Common myeloid progenitor, CD34-positive (primary cell): Measurements from ENCODE around the gene MACROD2.

Experiments
- CTCF ChIA-PET: fragments of 350-600 bp; sonication (Branson Sonifier 250); formaldehyde crosslinking; loops from one replicate; lab custom pipeline; 2021; ENCODE audit warnings: antibody characterized with exemption; lab: Charles Lee
- POLR2A ChIA-PET: fragments of 350-600 bp; sonication (Branson Sonifier 250); formaldehyde crosslinking; loops from one replicate; lab custom pipeline; 2021; ENCODE audit warnings: antibody characterized with exemption; lab: Charles Lee
- DNase-seq, 3 donors: peaks; one replicate each; pipeline versions ENCODE4 v3.0.0 to v3.0.0-alpha.2; 2013
- H3K27ac ChIP-seq, 2 experiments: 1 replicate in 1 of 2; 2 replicates in 1 of 2; pipeline ENCODE4 v1.7.0; 2013; ENCODE audit warnings: inconsistent platforms in 2 of 2, low read length in 2 of 2, mild to moderate bottlenecking in 2 of 2, low read depth in 1 of 2, moderate library complexity in 1 of 2; ENCODE audit not compliant: severe bottlenecking in 2 of 2, insufficient read depth in 1 of 2, poor library complexity in 1 of 2
- H3K27me3 ChIP-seq, 5 experiments: replicated peaks in 2 of 5; 1 replicate in 3 of 5; 2 replicates in 2 of 5; pipeline versions ENCODE4 v1.6.1 to v1.7.0; 2013; ENCODE audit warnings: low read length in 4 of 5, mild to moderate bottlenecking in 2 of 5, moderate library complexity in 2 of 5, inconsistent platforms in 1 of 5; ENCODE audit not compliant: insufficient read depth in 5 of 5, control insufficient read depth in 4 of 5
- H3K36me3 ChIP-seq, 4 experiments: 1 replicate in 2 of 4; 2 replicates in 2 of 4; pipeline versions ENCODE4 v1.6.1 to v1.7.0; 2013; ENCODE audit warnings: low read length in 3 of 4, control low read depth in 1 of 4, mild to moderate bottlenecking in 1 of 4; ENCODE audit not compliant: control insufficient read depth in 4 of 4, insufficient read depth in 4 of 4
- H3K4me1 ChIP-seq, 4 experiments: 1 replicate in 3 of 4; 2 replicates in 1 of 4; pipeline versions ENCODE4 v1.6.1 to v1.7.1; 2013; ENCODE audit warnings: low read length in 3 of 4, mild to moderate bottlenecking in 3 of 4, control low read depth in 1 of 4, inconsistent platforms in 1 of 4, moderate library complexity in 1 of 4; ENCODE audit not compliant: control insufficient read depth in 4 of 4, insufficient read depth in 4 of 4; ENCODE audit errors: control extremely low read depth in 1 of 4
- H3K4me3 ChIP-seq, 7 experiments: 1 replicate in 4 of 7; 2 replicates in 3 of 7; pipeline versions ENCODE4 v1.5.1 to v1.7.0; 2013; ENCODE audit warnings: mild to moderate bottlenecking in 7 of 7, low read length in 6 of 7, moderate library complexity in 6 of 7, inconsistent platforms in 2 of 7, low read depth in 2 of 7, control low read depth in 1 of 7; ENCODE audit not compliant: insufficient read depth in 4 of 7, control insufficient read depth in 1 of 7; ENCODE audit errors: extremely low read depth in 1 of 7
- H3K9me3 ChIP-seq, 5 experiments: 1 replicate in 4 of 5; 2 replicates in 1 of 5; pipeline versions ENCODE4 v1.6.1 to v1.7.1; 2013; ENCODE audit warnings: low read length in 4 of 5, mild to moderate bottlenecking in 2 of 5, inconsistent platforms in 1 of 5, low read depth in 1 of 5, moderate library complexity in 1 of 5; ENCODE audit not compliant: control insufficient read depth in 4 of 5, insufficient read depth in 2 of 5; ENCODE audit errors: control extremely low read depth in 1 of 5
- WGBS: methylation state at CpG from one replicate; pipeline ENCODE4 v1.1.5; 2013; ENCODE audit not compliant: insufficient coverage; 5-methylcytosine and 5-hydroxymethylcytosine counted together

Gene MACROD2

DNA sequence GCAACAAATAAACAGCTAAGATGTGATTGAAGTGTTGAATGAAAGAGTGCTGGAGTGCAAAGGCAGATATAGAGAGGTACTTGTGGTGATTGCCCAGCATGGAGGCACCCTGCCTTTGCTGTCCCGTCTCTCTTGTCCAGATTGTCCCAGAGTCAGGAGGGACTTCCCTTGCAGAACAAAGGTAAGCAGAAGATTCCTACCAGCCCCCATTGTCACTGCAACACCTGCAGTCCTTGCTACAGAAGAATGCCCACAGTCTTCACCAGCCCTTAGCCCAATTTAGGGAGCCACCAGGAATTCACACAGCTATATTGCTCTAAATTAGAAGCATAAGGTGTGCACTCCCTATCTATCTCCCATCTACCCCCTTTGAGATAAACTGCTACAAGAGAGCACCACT lies 2086.1 kb downstream of the MACROD2 start:
- no peak overlapping the region for H3K27ac ChIP-seq
- H3K36me3 ChIP-seq, result no peaks in the 10 kb centered on the region
- 100% methylated on average over 1 of the region's 1 CpG for WGBS
- H3K4me3 ChIP-seq, result no peak overlapping the region
- peaks cover 0 to 13% (median 3%) of the 10 kb centered on the region in 4 experiments for H3K4me1 ChIP-seq
- peaks cover 0 to 5% (median 0%) of the 10 kb centered on the region in 5 experiments for H3K9me3 ChIP-seq
- DNase-seq, result no peak
- no peaks in the 10 kb centered on the region for H3K27me3 ChIP-seq
- ChIA-PET POLR2A (no interaction called here), CTCF (no interaction called here)

DNA sequence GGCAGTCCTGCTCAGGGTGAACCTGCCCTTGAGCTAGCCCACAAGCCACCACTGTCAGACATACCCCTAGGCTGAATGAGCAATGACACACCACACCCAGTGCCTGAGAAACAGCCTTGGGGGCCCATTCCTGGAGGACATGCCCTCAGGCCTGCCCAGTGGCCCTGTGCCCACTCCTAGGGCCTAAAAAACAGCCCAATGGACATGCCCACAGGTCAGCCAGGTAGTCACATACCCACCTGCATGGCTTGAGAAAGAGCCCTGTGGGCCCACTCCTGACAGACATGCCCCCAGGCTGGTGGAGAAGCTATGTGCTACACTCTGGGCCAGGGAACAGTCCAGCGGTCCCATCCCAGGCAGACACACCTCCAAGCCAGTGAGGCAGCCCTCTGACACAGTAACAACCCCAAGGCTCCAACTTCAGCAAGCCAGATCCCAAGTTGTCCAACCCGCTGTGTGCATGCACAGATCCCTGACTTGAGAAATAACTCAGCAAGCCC lies 2086.8 kb downstream of the MACROD2 start:
- peaks cover 0 to 6% (median 0%) of the 10 kb centered on the region in 5 experiments for H3K9me3 ChIP-seq
- POLR2A ChIA-PET, result no interaction called here

DNA sequence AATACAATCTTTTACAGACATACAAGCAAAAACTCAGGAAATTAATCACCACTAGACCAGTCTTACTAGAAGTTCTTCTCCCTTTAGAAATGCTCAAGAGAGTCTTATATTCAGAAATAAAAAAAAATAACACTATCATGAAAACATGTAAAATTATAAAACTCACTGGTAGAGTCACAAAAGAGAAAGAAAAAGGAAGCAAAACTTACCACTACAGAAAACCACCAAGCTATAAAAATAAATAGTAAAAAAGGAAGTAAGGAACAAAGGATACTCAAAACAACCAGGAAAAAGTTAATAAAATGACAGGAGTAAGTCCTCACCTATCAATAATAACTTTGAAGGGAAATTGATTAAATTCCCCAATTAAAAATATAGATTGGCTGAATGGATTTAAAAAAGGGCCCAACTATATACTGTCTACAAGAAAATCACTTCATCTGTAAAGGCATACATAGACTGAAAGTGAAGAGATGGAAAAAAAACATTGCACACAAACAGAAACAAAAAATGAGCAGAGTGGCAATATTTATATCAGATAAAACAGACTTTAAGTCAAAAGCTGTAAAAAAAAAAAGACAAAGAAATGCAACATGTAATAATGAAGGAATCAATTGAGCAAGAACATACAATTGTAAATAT lies 2088.4 kb downstream of the MACROD2 start:
- H3K9me3 ChIP-seq, result peaks cover 0 to 6% (median 0%) of the 10 kb centered on the region in 5 experiments
- ChIA-PET CTCF (no interaction called here), POLR2A (no interaction called here)
- no peak overlapping the region for H3K27ac ChIP-seq
- H3K4me1 ChIP-seq, result peaks cover 0 to 13% (median under 1%) of the 10 kb centered on the region in 4 experiments
- H3K27me3 ChIP-seq, result no peaks in the 10 kb centered on the region
- peak in 2 of 3 donors; percentile 25 to 29 for DNase-seq
- no peak overlapping the region for H3K4me3 ChIP-seq
- H3K36me3 ChIP-seq, result no peaks in the 10 kb centered on the region

More for the DNA sequence above, 2086.8 kb downstream of the MACROD2 start:
- Histone ChIP-seq H3K4me3 (no peak overlapping the region), H3K36me3 (no peaks in the 10 kb centered on the region), H3K4me1 (peaks cover 0 to 13% (median 3%) of the 10 kb centered on the region in 4 experiments), H3K27ac (no peak overlapping the region), H3K27me3 (no peaks in the 10 kb centered on the region)
- no peak for DNase-seq
- 100% methylated on average over 2 of the region's 2 CpGs for WGBS
- CTCF ChIA-PET, result no interaction called here

DNA sequence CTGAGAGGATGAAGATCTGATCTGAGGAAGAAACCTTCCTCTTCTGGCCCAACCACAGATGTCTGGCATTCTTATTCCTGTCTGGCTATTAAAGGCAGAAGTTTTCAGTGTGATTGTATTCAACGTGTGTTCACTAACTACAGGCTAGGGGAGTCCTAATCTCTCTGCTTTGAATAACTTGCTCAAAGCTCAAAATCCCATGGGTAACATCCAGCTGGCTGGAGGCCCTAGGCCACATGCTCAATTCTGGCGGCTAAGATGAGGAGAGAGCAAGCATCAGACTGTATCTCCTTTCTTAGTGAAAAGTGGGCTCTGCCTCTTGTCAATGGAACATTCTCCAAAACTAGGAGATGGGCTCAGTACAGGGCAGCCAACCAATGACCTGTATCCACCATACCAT lies 2099.9 kb downstream of the MACROD2 start:
- H3K4me1 ChIP-seq, result peaks cover 0 to 6% (median 0%) of the 10 kb centered on the region in 4 experiments
- ChIA-PET POLR2A (no interaction called here), CTCF (no interaction called here)
- H3K4me3 ChIP-seq, result no peak overlapping the region
- DNase-seq, result no peak
- H3K9me3 ChIP-seq, result peaks cover 0 to 4% (median 0%) of the 10 kb centered on the region in 5 experiments
- H3K27ac ChIP-seq, result no peak overlapping the region
- no peaks in the 10 kb centered on the region for H3K36me3 ChIP-seq
- 90% methylated on average over 2 of the region's 2 CpGs for WGBS
- no peaks in the 10 kb centered on the region for H3K27me3 ChIP-seq

DNA sequence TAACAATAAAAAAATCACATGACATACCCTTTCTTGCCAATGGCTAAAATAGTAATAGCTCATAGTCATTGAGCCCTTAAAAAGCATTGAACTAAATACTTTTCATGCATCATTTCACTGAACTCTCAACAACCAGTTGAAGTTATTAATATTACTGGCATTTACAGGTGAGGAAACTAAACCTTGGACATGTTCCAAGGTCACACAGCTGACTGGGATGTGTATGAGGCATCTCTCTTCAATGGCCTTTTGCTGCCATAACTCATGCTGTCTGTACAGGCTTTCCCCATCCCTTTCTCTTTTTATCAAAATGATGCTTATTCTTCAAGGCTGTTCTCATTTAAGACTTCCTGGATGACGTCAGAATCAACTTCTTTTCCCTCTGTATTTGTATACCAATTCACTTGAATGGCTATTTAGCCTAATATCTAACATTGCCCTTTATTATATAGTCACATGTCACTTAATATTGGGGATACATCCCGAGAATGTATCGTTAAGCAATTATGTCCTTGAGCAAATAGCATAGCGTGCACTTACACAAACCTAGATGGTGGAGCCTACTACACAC lies 2101.5 kb downstream of the MACROD2 start:
- Histone ChIP-seq H3K4me3 (no peak overlapping the region), H3K36me3 (no peaks in the 10 kb centered on the region), H3K4me1 (peaks cover 0 to 4% (median 0%) of the 10 kb centered on the region in 4 experiments), H3K9me3 (no peaks in the 10 kb centered on the region), H3K27ac (no peak overlapping the region), H3K27me3 (no peaks in the 10 kb centered on the region)
- 100% methylated on average over 3 of the region's 4 CpGs for WGBS
- ChIA-PET POLR2A (no interaction called here), CTCF (interaction anchor here (1.3 kb wide), 1 partner anchor 10 kb away, joined by 3 read pairs; no protein-coding TSS in a partner anchor)
- no peak for DNase-seq

DNA sequence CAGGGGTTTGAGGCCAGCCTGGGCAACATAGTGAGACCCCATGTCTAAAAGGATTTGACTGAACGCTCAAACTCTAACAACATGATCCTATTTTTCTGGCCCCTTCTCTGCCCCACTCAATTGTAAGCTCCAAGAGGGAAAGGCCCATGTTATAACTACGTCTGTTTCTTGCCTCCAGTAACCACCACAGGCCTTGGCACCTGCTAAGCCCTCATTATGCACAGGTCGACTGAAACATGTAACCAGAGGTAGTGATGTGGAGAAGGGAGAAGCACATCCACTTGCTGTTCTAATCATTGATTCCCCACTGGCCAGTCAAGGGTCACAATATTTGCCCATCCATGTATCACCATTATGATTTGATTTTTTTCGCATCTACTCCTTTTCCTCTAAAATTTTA lies 2102.5 kb downstream of the MACROD2 start:
- Histone ChIP-seq H3K27me3 (no peaks in the 10 kb centered on the region), H3K4me3 (no peak overlapping the region), H3K4me1 (no peaks in the 10 kb centered on the region), H3K9me3 (no peaks in the 10 kb centered on the region), H3K36me3 (no peaks in the 10 kb centered on the region), H3K27ac (no peak overlapping the region)
- ChIA-PET CTCF (interaction anchor here (0.6 to 1.3 kb wide), 2 partner anchors 9 to 1485 kb away, joined by 3 read pairs; no protein-coding TSS in a partner anchor), POLR2A (no interaction called here)
- no peak for DNase-seq
- 100% methylated on average over 1 of the region's 4 CpGs for WGBS
